A549 (cell line): Measurements from ENCODE around the gene MCRS1. TPM values are rescaled to one million over a fixed set of nuclear protein-coding genes. Genes with fewer than 3 reads are reported as not detected.

Experiments used
- ATAC-seq, 2 experiments: fragments of 200-7000 bp in 1 of 2; fragments of >200 bp in 1 of 2; cut with Nextera tagmentation in 1 of 2; cut with Tn5 transposase in 1 of 2; 3 replicates each; pipeline versions ENCODE4 v1.8.0 to v1.9.1; 2018 to 2020; ENCODE audit warnings: mild to moderate bottlenecking in 1 of 2, moderate library complexity in 1 of 2
- CTCF ChIA-PET: fragments of 300-600 bp; sonication (Branson Sonifier 250); formaldehyde crosslinking; extraction: SDS; loops from one replicate; lab custom pipeline; 2021; ENCODE audit warnings: antibody characterized with exemption, inconsistent platforms; lab: Yijun Ruan, JAX
- POLR2A ChIA-PET: fragments of 350-600 bp; formaldehyde crosslinking; extraction: SDS; loops from one replicate; lab custom pipeline; 2021; ENCODE audit warnings: antibody characterized with exemption, inconsistent platforms; lab: Yijun Ruan, JAX
- DNase-seq, 2 experiments: peaks; one replicate each; pipeline versions ENCODE4 v3.0.0 to v3.0.0-alpha.2; 2011 to 2016; ENCODE audit warnings: low read depth in 1 of 2, low spot score in 1 of 2
- FAIRE-seq: peaks from 2 replicates; lab custom pipeline; 2011; peaks lifted over from hg19 to GRCh38; lab: Jason Lieb, UNC
- H3K27ac ChIP-seq, 2 experiments: fragments of >200 bp; sonication (Bioruptor Twin); formaldehyde crosslinking; 3 replicates each; pipeline ENCODE4 v1.5.1; 2016 to 2017
- H3K4me1 ChIP-seq: fragments of >200 bp; sonication (Bioruptor Twin); formaldehyde crosslinking; 3 replicates; pipeline ENCODE4 v1.6.1; 2016
- H3K4me2 ChIP-seq: fragments of >200 bp; sonication (Bioruptor Twin); formaldehyde crosslinking; 3 replicates; pipeline ENCODE4 v1.6.1; 2016
- H3K4me3 ChIP-seq: fragments of >200 bp; sonication (Bioruptor Twin); formaldehyde crosslinking; 3 replicates; pipeline ENCODE4 v1.5.1; 2016
- H3K9me3 ChIP-seq: fragments of >200 bp; sonication (Bioruptor Twin); formaldehyde crosslinking; 3 replicates; pipeline ENCODE4 v1.6.1; 2016
- ATOH8 ChIP-seq: fragments of 250-450 bp; sonication (Bioruptor Pico); IDR thresholded peaks from 2 replicates; pipeline ENCODE4 v1.5.0; 2020; ENCODE audit warnings: low read depth, mild to moderate bottlenecking, moderate library complexity
- CBX2 ChIP-seq: fragments of 200-600 bp; sonication (generic); IDR thresholded peaks from 2 replicates; pipeline ENCODE4 v1.6.1; 2016; ENCODE audit warnings: low read depth, mild to moderate bottlenecking, borderline replicate concordance
- CHD2 ChIP-seq: fragments of 150-350 bp; IDR thresholded peaks from 2 replicates; pipeline ENCODE4 v1.6.1; 2014; ENCODE audit warnings: low read length; ENCODE audit not compliant: partially characterized antibody
- CHD4 ChIP-seq: fragments of 200-600 bp; sonication (generic); IDR thresholded peaks from 2 replicates; pipeline ENCODE4 v1.6.1; 2016; ENCODE audit warnings: antibody characterized with exemption, mild to moderate bottlenecking, borderline replicate concordance
- EHMT2 ChIP-seq: fragments of 200-600 bp; sonication (generic); IDR thresholded peaks from 2 replicates; pipeline ENCODE4 v1.6.1; 2016; ENCODE audit warnings: antibody characterized with exemption, low read depth, mild to moderate bottlenecking, moderate library complexity
- FOSL2 ChIP-seq, 2 experiments: fragments of 450-650 bp in 1 of 2; fragments of >200 bp in 1 of 2; sonication (Bioruptor Twin) in 1 of 2; formaldehyde crosslinking; IDR thresholded peaks; 2 replicates each; pipeline versions ENCODE4 v1.5.0 to v1.6.1; 2016 to 2020; ENCODE audit warnings: mild to moderate bottlenecking in 1 of 2, moderate library complexity in 1 of 2
- GATA3 ChIP-seq: IDR thresholded peaks from 2 replicates; pipeline ENCODE4 v1.6.1; 2012; ENCODE audit warnings: borderline replicate concordance
- HMGXB4 ChIP-seq: fragments of 250-450 bp; sonication (Bioruptor Pico); IDR thresholded peaks from 2 replicates; pipeline ENCODE4 v1.5.0; 2021; ENCODE audit warnings: mild to moderate bottlenecking, moderate library complexity, borderline replicate concordance
- HOXA7 ChIP-seq: fragments of 250-450 bp; sonication (Bioruptor Pico); IDR thresholded peaks from 2 replicates; pipeline ENCODE4 v1.5.0; 2020; ENCODE audit warnings: mild to moderate bottlenecking, moderate library complexity
- HOXB13 ChIP-seq: fragments of 250-450 bp; sonication (Bioruptor Pico); IDR thresholded peaks from 2 replicates; pipeline ENCODE4 v1.5.0; 2020; ENCODE audit warnings: low read depth, mild to moderate bottlenecking, moderate library complexity
- JUN ChIP-seq, 2 experiments: fragments of >200 bp; sonication (Bioruptor Twin); formaldehyde crosslinking; IDR thresholded peaks; 2 replicates in 1 of 2; 3 replicates in 1 of 2; pipeline ENCODE4 v1.6.1; 2016 to 2017
- MAFK ChIP-seq: fragments of 450-650 bp; IDR thresholded peaks from 2 replicates; pipeline ENCODE4 v1.6.1; 2014; ENCODE audit not compliant: partially characterized antibody
- MAX ChIP-seq: IDR thresholded peaks from 2 replicates; pipeline ENCODE4 v1.6.1; 2012
- NFE2L2 ChIP-seq: fragments of 150-350 bp; conservative IDR thresholded peaks from 2 replicates; pipeline ENCODE4 v1.6.1; 2014; ENCODE audit warnings: low read length
- NR3C1 ChIP-seq: fragments of >200 bp; sonication (Bioruptor Twin); formaldehyde crosslinking; IDR thresholded peaks from 3 replicates; pipeline ENCODE4 v1.6.1; 2017
- PBX3 ChIP-seq: IDR thresholded peaks from 2 replicates; pipeline ENCODE4 v1.6.1; 2012
- PHF8 ChIP-seq: fragments of 200-600 bp; sonication (generic); IDR thresholded peaks from 2 replicates; pipeline ENCODE4 v1.6.1; 2016; ENCODE audit warnings: low read depth, mild to moderate bottlenecking, antibody characterized with exemption, moderate library complexity, borderline replicate concordance
- POLR2A ChIP-seq: IDR thresholded peaks from 2 replicates; pipeline ENCODE4 v1.6.1; 2012; ENCODE audit warnings: mild to moderate bottlenecking, low read length
- RAD21 ChIP-seq, 2 experiments: fragments of >200 bp in 1 of 2; sonication (Bioruptor Twin) in 1 of 2; formaldehyde crosslinking in 1 of 2; IDR thresholded peaks in 1 of 2; conservative IDR thresholded peaks in 1 of 2; 2 replicates in 1 of 2; 3 replicates in 1 of 2; pipeline ENCODE4 v1.6.1; 2012 to 2018; ENCODE audit warnings: inconsistent platforms in 1 of 2
- ZC3H11A ChIP-seq: fragments of 450-650 bp; IDR thresholded peaks from 2 replicates; pipeline ENCODE4 v1.6.1; 2014; ENCODE audit warnings: antibody characterized with exemption, mild to moderate bottlenecking
- WGBS: methylation state at CpG from one replicate; pipeline ENCODE4 v1.1.6; 2017; ENCODE audit errors: missing lambda C conversion rate; 5-methylcytosine and 5-hydroxymethylcytosine counted together
- polyA plus RNA-seq, 4 experiments: library from polyadenylated mRNA; depleted of rRNA in 3 of 4; stranded (reverse); fragments of >200 nt; fragmentation: RNase III in 1 of 4; extraction: RNeasy Plus Mini Kit Qiagen cat#74134 plus additional on column Dnase treatment in 1 of 4; gene quantifications; 2 replicates in 3 of 4; 3 replicates in 1 of 4; pipeline ENCODE4 v1.2.3, GENCODE V29; 2011 to 2017

The MCRS1 gene
- polyA plus RNA-seq, 2 of the 4 experiments (the other 2 are of a cell fraction): 64.1 to 68.5 TPM

GRCh38 chr12:49566361-49566760 is 1.6 kb downstream of the MCRS1 start:
- Histone ChIP-seq H3K4me3 (no peak overlapping the region), H3K9me3 (no peaks in the 10 kb centered on the region), H3K27ac (no peak overlapping the region), H3K4me1 (peaks cover 13% of the 10 kb centered on the region), H3K4me2 (peak overlapping the region; percentile 98)
- ChIA-PET CTCF (interaction anchor here (0.6 to 7.0 kb wide), 10 partner anchors 8 to 316 kb away, joined by 3 to 49 read pairs (median 5); partner anchors contain the start of gene DNAJC22), POLR2A (no interaction called here)
- DNase-seq (no peak), FAIRE-seq (no peak), ATAC-seq (no peak)
- TF ChIP-seq CHD2 (no peak), RAD21 (conservative IDR thresholded peaks at IDR 0.05 in 1 of 2, IDR thresholded peaks at IDR 0.05 in 1 of 2) (no peak), ATOH8 (no peak), EHMT2 (no peak), NFE2L2 (no peak), HMGXB4 (no peak), GATA3 (no peak)
- WGBS: 94% methylated on average over 13 of the region's 13 CpGs

GRCh38 chr12:49565406-49566265 is 2.3 kb downstream of the MCRS1 start:
- no peak overlapping the region for H3K27ac ChIP-seq
- ATAC-seq (no peak), FAIRE-seq (no peak), DNase-seq (no peak)
- ChIA-PET CTCF (interaction anchor here (0.6 to 7.0 kb wide), 10 partner anchors 12 to 234 kb away, joined by 3 to 49 read pairs (median 4); no protein-coding TSS in a partner anchor), POLR2A (no interaction called here)
- H3K4me3 ChIP-seq: no peak overlapping the region
- no peak for TF ChIP-seq PHF8
- no peak for TF ChIP-seq MAX
- WGBS: 94% methylated on average over 12 of the region's 12 CpGs
- no peaks in the 10 kb centered on the region for H3K9me3 ChIP-seq
- peaks cover 13% of the 10 kb centered on the region for H3K4me1 ChIP-seq
- H3K4me2 ChIP-seq: no peak overlapping the region

- 89% methylated on average over 8 of the region's 8 CpGs for WGBS
- H3K27ac ChIP-seq: no peak overlapping the region
These were observed 3.1 kb downstream of the MCRS1 start for GRCh38 chr12:49564686-49565405.

More at GRCh38 chr12:49564686-49565405, 3.1 kb downstream of the MCRS1 start:
- H3K4me3 ChIP-seq: no peak overlapping the region
- no peaks in the 10 kb centered on the region for H3K9me3 ChIP-seq
- ChIA-PET POLR2A (no interaction called here), CTCF (interaction anchor here (0.6 to 7.0 kb wide), 9 partner anchors 12 to 485 kb away, joined by 3 to 49 read pairs (median 4); partner anchors contain the start of gene PRPH)
- no peak for ATAC-seq
- H3K4me2 ChIP-seq: no peak overlapping the region
- TF ChIP-seq ZC3H11A (no peak), HOXB13 (CRISPR knock-in tag) (no peak), PHF8 (no peak), POLR2A (no peak), CHD4 (no peak), PBX3 (no peak), CBX2 (no peak), JUN (IDR thresholded peaks at IDR 0.05) (no peak), MAFK (no peak), FOSL2 (IDR thresholded peaks at IDR 0.05) (no peak), FOSL2 (CRISPR knock-in tag; IDR thresholded peaks at IDR 0.05) (no peak), HOXA7 (CRISPR knock-in tag) (no peak), NR3C1 (no peak)
- TF ChIP-seq, all 56 proteins: peak for 0
- no peak for FAIRE-seq
- DNase-seq: no peak
- peaks cover 13% of the 10 kb centered on the region for H3K4me1 ChIP-seq
